Glutamatergic neuron (in vitro differentiated cells): ENCODE measurements around the gene CACNA1G. TPM values are rescaled to one million over a fixed set of nuclear protein-coding genes. Genes with fewer than 3 reads are reported as not detected.

Source experiments
- DNase-seq: peaks from one replicate; pipeline ENCODE4 v3.0.0; 2022
- H3K27ac Mint-ChIP-seq: one replicate; pipeline ENCODE4 v1.8.0; 2020; ENCODE audit warnings: mild to moderate bottlenecking, mixed read lengths, inconsistent platforms; ENCODE audit not compliant: unreplicated experiment
- H3K27me3 Mint-ChIP-seq: one replicate; pipeline ENCODE4 v1.8.0; 2020; ENCODE audit warnings: mild to moderate bottlenecking, moderate library complexity, mixed read lengths, inconsistent platforms; ENCODE audit not compliant: unreplicated experiment
- H3K36me3 Mint-ChIP-seq: one replicate; pipeline ENCODE4 v1.8.0; 2020; ENCODE audit warnings: mild to moderate bottlenecking, mixed read lengths, inconsistent platforms; ENCODE audit not compliant: unreplicated experiment
- H3K4me1 Mint-ChIP-seq: one replicate; pipeline ENCODE4 v1.8.0; 2020; ENCODE audit warnings: mild to moderate bottlenecking, low read depth, mixed read lengths, inconsistent platforms; ENCODE audit not compliant: unreplicated experiment
- H3K4me3 Mint-ChIP-seq: one replicate; pipeline ENCODE4 v1.8.0; 2020; ENCODE audit warnings: mild to moderate bottlenecking, mixed read lengths, inconsistent platforms; ENCODE audit not compliant: unreplicated experiment
- H3K9me3 Mint-ChIP-seq: one replicate; pipeline ENCODE4 v1.8.0; 2020; ENCODE audit warnings: mild to moderate bottlenecking, moderate library complexity, mixed read lengths, inconsistent platforms; ENCODE audit not compliant: unreplicated experiment
- CTCF ChIP-seq: fragments of 200-600 bp; sonication (generic); IDR thresholded peaks from one replicate; pipeline ENCODE4 v1.5.0; 2021; ENCODE audit not compliant: partially characterized antibody, unreplicated experiment
- total RNA-seq: library from RNA; stranded (reverse); fragmentation: NEBNext Ultra II Directional; extraction: Animal tissue kit (Norgen Biotek cat#: 25700); gene quantifications from one replicate; pipeline ENCODE4 v1.2.1, GENCODE V29; 2021; ENCODE audit not compliant: unreplicated experiment

CACNA1G gene
- total RNA-seq, 1 donor from 2014 or later, result 2.2 TPM

- no peak overlapping the region for H3K27ac Mint-ChIP-seq
- peaks cover 6% of the 10 kb centered on the region for H3K9me3 Mint-ChIP-seq
- peaks cover 17% of the 10 kb centered on the region for H3K4me1 Mint-ChIP-seq
- H3K36me3 Mint-ChIP-seq, result peaks cover 4% of the 10 kb centered on the region
- DNase-seq, result no peak
- H3K4me3 Mint-ChIP-seq, result no peak overlapping the region
- H3K27me3 Mint-ChIP-seq, result peaks cover 14% of the 10 kb centered on the region
- TF ChIP-seq CTCF, result no peak
Observed at GRCh38 chr17:50536683-50537646, 23.6 kb upstream of the CACNA1G start.

GRCh38 chr17:50537721-50538548, 22.6 kb upstream of the CACNA1G start:
- Mint-ChIP-seq H3K4me1 (peaks cover 21% of the 10 kb centered on the region), H3K27ac (no peak overlapping the region), H3K36me3 (peaks cover 4% of the 10 kb centered on the region), H3K27me3 (peaks cover 16% of the 10 kb centered on the region), H3K4me3 (no peak overlapping the region), H3K9me3 (peaks cover 6% of the 10 kb centered on the region)
- DNase-seq, result no peak
- TF ChIP-seq CTCF, result no peak

- Mint-ChIP-seq H3K27ac (no peak overlapping the region), H3K9me3 (peaks cover 8% of the 10 kb centered on the region), H3K27me3 (peaks cover 8% of the 10 kb centered on the region), H3K36me3 (peaks cover 4% of the 10 kb centered on the region), H3K4me3 (no peak overlapping the region), H3K4me1 (peaks cover 16% of the 10 kb centered on the region)
- no peak for TF ChIP-seq CTCF
- peak; percentile 60 for DNase-seq
Observed at GRCh38 chr17:50538549-50539410, 21.7 kb upstream of the CACNA1G start.

GRCh38 chr17:50539762-50540559, 20.6 kb upstream of the CACNA1G start:
- Mint-ChIP-seq H3K27me3 (peaks cover 12% of the 10 kb centered on the region), H3K27ac (peak overlapping the region; percentile 64), H3K36me3 (peaks cover 4% of the 10 kb centered on the region), H3K4me1 (peaks cover 16% of the 10 kb centered on the region), H3K9me3 (peaks cover 9% of the 10 kb centered on the region), H3K4me3 (no peak overlapping the region)
- no peak for TF ChIP-seq CTCF
- no peak for DNase-seq
